ENCODE results near the gene ARHGEF7. TPM values are rescaled to one million over a fixed set of nuclear protein-coding genes. Genes with fewer than 3 reads are reported as not detected.

The ARHGEF7 gene
- total and polyA plus RNA-seq, 5 donors from 2014 or later: 7.1 to 84.9 (median 9.8) TPM

- H3K9me3 Mint-ChIP-seq: peaks cover 0 to 5% (median 0%) of the 10 kb centered on the region in 7 donors
- Histone ChIP-seq H3K27ac (ENCODE audit: insufficient read depth, low read length, poor library complexity, severe bottlenecking) (no peak overlapping the region), H3K27me3 (ENCODE audit: control insufficient read depth, insufficient read depth, low read length) (peaks cover 32% of the 10 kb centered on the region), H3K4me1 (ENCODE audit: control insufficient read depth, insufficient read depth, low read length, poor library complexity, severe bottlenecking) (peaks cover 5% of the 10 kb centered on the region), H3K9me3 (ENCODE audit: control insufficient read depth in 2 of 2, low read length in 2 of 2) (no peaks in the 10 kb centered on the region), H3K36me3 (ENCODE audit: control insufficient read depth, insufficient read depth, low read length) (no peaks in the 10 kb centered on the region), H3K4me3 (ENCODE audit: low read depth, low read length) (no peak overlapping the region)
- H3K4me1 Mint-ChIP-seq: peaks cover under 1 to 10% (median 5%) of the 10 kb centered on the region in 4 donors
- H3K4me3 Mint-ChIP-seq: no peak overlapping the region
- H3K36me3 Mint-ChIP-seq: no peaks in the 10 kb centered on the region
- no peak for ATAC-seq (ENCODE audit: low read depth in 2 of 2)
- no peak for DNase-seq
- peaks cover 61% of the 10 kb centered on the region for H3K27me3 Mint-ChIP-seq
- H3K27ac Mint-ChIP-seq: no peak overlapping the region
These were observed 4.9 kb downstream of the ARHGEF7 start for GRCh38 chr13:111119966-111120365.

- H3K27me3 Mint-ChIP-seq: peaks cover 66% of the 10 kb centered on the region
- ATAC-seq (ENCODE audit: low read depth in 2 of 2) (no peak), DNase-seq (no peak)
- peaks cover 0 to 5% (median 0%) of the 10 kb centered on the region in 7 donors for H3K9me3 Mint-ChIP-seq
- Histone ChIP-seq H3K4me1 (ENCODE audit: control insufficient read depth, insufficient read depth, low read length, poor library complexity, severe bottlenecking) (peaks cover 5% of the 10 kb centered on the region), H3K4me3 (ENCODE audit: low read depth, low read length) (no peak overlapping the region), H3K9me3 (ENCODE audit: control insufficient read depth in 2 of 2, low read length in 2 of 2) (no peaks in the 10 kb centered on the region), H3K36me3 (ENCODE audit: control insufficient read depth, insufficient read depth, low read length) (no peaks in the 10 kb centered on the region), H3K27me3 (ENCODE audit: control insufficient read depth, insufficient read depth, low read length) (peaks cover 34% of the 10 kb centered on the region), H3K27ac (ENCODE audit: insufficient read depth, low read length, poor library complexity, severe bottlenecking) (no peak overlapping the region)
- peaks cover 3 to 10% (median 5%) of the 10 kb centered on the region in 4 donors for H3K4me1 Mint-ChIP-seq
- H3K4me3 Mint-ChIP-seq: no peak overlapping the region
- H3K27ac Mint-ChIP-seq: no peak overlapping the region
- no peaks in the 10 kb centered on the region for H3K36me3 Mint-ChIP-seq
These were observed 5.3 kb downstream of the ARHGEF7 start for GRCh38 chr13:111120422-111120821.

- ATAC-seq (ENCODE audit: low read depth in 2 of 2): no peak
- DNase-seq: no peak
- no peak overlapping the region for H3K27ac ChIP-seq (ENCODE audit: insufficient read depth, low read length, poor library complexity, severe bottlenecking)
- Mint-ChIP-seq H3K4me1 (peaks cover 3 to 9% (median 4%) of the 10 kb centered on the region in 4 donors), H3K9me3 (peaks cover 0 to 5% (median 0%) of the 10 kb centered on the region in 7 donors), H3K36me3 (no peaks in the 10 kb centered on the region), H3K27me3 (peaks cover 66% of the 10 kb centered on the region), H3K4me3 (no peak overlapping the region), H3K27ac (no peak overlapping the region)
- no peak overlapping the region for H3K4me3 ChIP-seq (ENCODE audit: low read depth, low read length)
- no peaks in the 10 kb centered on the region for H3K36me3 ChIP-seq (ENCODE audit: control insufficient read depth, insufficient read depth, low read length)
- H3K9me3 ChIP-seq (ENCODE audit: control insufficient read depth in 2 of 2, low read length in 2 of 2): no peaks in the 10 kb centered on the region
- peaks cover 4% of the 10 kb centered on the region for H3K4me1 ChIP-seq (ENCODE audit: control insufficient read depth, insufficient read depth, low read length, poor library complexity, severe bottlenecking)
- H3K27me3 ChIP-seq (ENCODE audit: control insufficient read depth, insufficient read depth, low read length): peaks cover 35% of the 10 kb centered on the region
These were observed 5.8 kb downstream of the ARHGEF7 start for GRCh38 chr13:111120913-111121312.

GRCh38 chr13:111121506-111121905, 6.4 kb downstream of the ARHGEF7 start:
- peaks cover 61% of the 10 kb centered on the region for H3K27me3 Mint-ChIP-seq
- no peaks in the 10 kb centered on the region for H3K36me3 ChIP-seq (ENCODE audit: control insufficient read depth, insufficient read depth, low read length)
- ATAC-seq (ENCODE audit: low read depth in 2 of 2) (no peak), DNase-seq (no peak)
- H3K4me1 Mint-ChIP-seq: peaks cover 0 to 3% (median 1%) of the 10 kb centered on the region in 4 donors
- H3K27ac Mint-ChIP-seq: no peak overlapping the region
- H3K9me3 Mint-ChIP-seq: peaks cover 0 to 3% (median 0%) of the 10 kb centered on the region in 7 donors
- H3K27ac ChIP-seq (ENCODE audit: insufficient read depth, low read length, poor library complexity, severe bottlenecking): no peak overlapping the region
- no peaks in the 10 kb centered on the region for H3K4me1 ChIP-seq (ENCODE audit: control insufficient read depth, insufficient read depth, low read length, poor library complexity, severe bottlenecking)
- peaks cover 32% of the 10 kb centered on the region for H3K27me3 ChIP-seq (ENCODE audit: control insufficient read depth, insufficient read depth, low read length)
- H3K4me3 ChIP-seq (ENCODE audit: low read depth, low read length): no peak overlapping the region
- H3K9me3 ChIP-seq (ENCODE audit: control insufficient read depth in 2 of 2, low read length in 2 of 2): no peaks in the 10 kb centered on the region
- no peaks in the 10 kb centered on the region for H3K36me3 Mint-ChIP-seq
- no peak overlapping the region for H3K4me3 Mint-ChIP-seq

- peaks cover 27% of the 10 kb centered on the region for H3K27me3 ChIP-seq (ENCODE audit: control insufficient read depth, insufficient read depth, low read length)
- H3K27ac ChIP-seq (ENCODE audit: insufficient read depth, low read length, poor library complexity, severe bottlenecking): no peak overlapping the region
- H3K4me1 Mint-ChIP-seq: peaks cover 0 to 3% (median 1%) of the 10 kb centered on the region in 4 donors
- peaks cover 0 to 3% (median 0%) of the 10 kb centered on the region in 7 donors for H3K9me3 Mint-ChIP-seq
- peaks cover 61% of the 10 kb centered on the region for H3K27me3 Mint-ChIP-seq
- ATAC-seq (ENCODE audit: low read depth in 2 of 2) (no peak), DNase-seq (no peak)
- H3K4me1 ChIP-seq (ENCODE audit: control insufficient read depth, insufficient read depth, low read length, poor library complexity, severe bottlenecking): no peaks in the 10 kb centered on the region
- no peak overlapping the region for H3K4me3 ChIP-seq (ENCODE audit: low read depth, low read length)
- H3K36me3 ChIP-seq (ENCODE audit: control insufficient read depth, insufficient read depth, low read length): no peaks in the 10 kb centered on the region
- no peaks in the 10 kb centered on the region for H3K9me3 ChIP-seq (ENCODE audit: control insufficient read depth in 2 of 2, low read length in 2 of 2)
- H3K36me3 Mint-ChIP-seq: no peaks in the 10 kb centered on the region
- H3K4me3 Mint-ChIP-seq: no peak overlapping the region
- no peak overlapping the region for H3K27ac Mint-ChIP-seq
These were observed 6.9 kb downstream of the ARHGEF7 start for GRCh38 chr13:111122056-111122455.

GRCh38 chr13:111122631-111123030, 7.5 kb downstream of the ARHGEF7 start:
- H3K36me3 Mint-ChIP-seq: no peaks in the 10 kb centered on the region
- no peak overlapping the region for H3K27ac ChIP-seq (ENCODE audit: insufficient read depth, low read length, poor library complexity, severe bottlenecking)
- H3K4me1 ChIP-seq (ENCODE audit: control insufficient read depth, insufficient read depth, low read length, poor library complexity, severe bottlenecking): no peaks in the 10 kb centered on the region
- no peaks in the 10 kb centered on the region for H3K9me3 ChIP-seq (ENCODE audit: control insufficient read depth in 2 of 2, low read length in 2 of 2)
- H3K4me3 ChIP-seq (ENCODE audit: low read depth, low read length): no peak overlapping the region
- H3K36me3 ChIP-seq (ENCODE audit: control insufficient read depth, insufficient read depth, low read length): no peaks in the 10 kb centered on the region
- ATAC-seq (ENCODE audit: low read depth in 2 of 2) (no peak), DNase-seq (no peak)
- peaks cover 0 to 3% (median under 1%) of the 10 kb centered on the region in 4 donors for H3K4me1 Mint-ChIP-seq
- no peak overlapping the region for H3K27ac Mint-ChIP-seq
- H3K27me3 ChIP-seq (ENCODE audit: control insufficient read depth, insufficient read depth, low read length): peaks cover 22% of the 10 kb centered on the region
- peaks cover 56% of the 10 kb centered on the region for H3K27me3 Mint-ChIP-seq
- H3K4me3 Mint-ChIP-seq: no peak overlapping the region
- peaks cover 0 to 3% (median 0%) of the 10 kb centered on the region in 7 donors for H3K9me3 Mint-ChIP-seq

GRCh38 chr13:111123221-111123620, 8.1 kb downstream of the ARHGEF7 start:
- no peaks in the 10 kb centered on the region for H3K36me3 ChIP-seq (ENCODE audit: control insufficient read depth, insufficient read depth, low read length)
- no peak for DNase-seq
- H3K4me3 ChIP-seq (ENCODE audit: low read depth, low read length): no peak overlapping the region
- no peak overlapping the region for H3K27ac Mint-ChIP-seq
- peaks cover 0 to 3% (median 0%) of the 10 kb centered on the region in 4 donors for H3K4me1 Mint-ChIP-seq
- no peaks in the 10 kb centered on the region for H3K36me3 Mint-ChIP-seq
- no peak for ATAC-seq (ENCODE audit: low read depth in 2 of 2)
- peaks cover 18% of the 10 kb centered on the region for H3K27me3 ChIP-seq (ENCODE audit: control insufficient read depth, insufficient read depth, low read length)
- peaks cover 0 to 3% (median 0%) of the 10 kb centered on the region in 7 donors for H3K9me3 Mint-ChIP-seq
- H3K27ac ChIP-seq (ENCODE audit: insufficient read depth, low read length, poor library complexity, severe bottlenecking): no peak overlapping the region
- H3K4me3 Mint-ChIP-seq: no peak overlapping the region
- no peaks in the 10 kb centered on the region for H3K9me3 ChIP-seq (ENCODE audit: control insufficient read depth in 2 of 2, low read length in 2 of 2)
- no peaks in the 10 kb centered on the region for H3K4me1 ChIP-seq (ENCODE audit: control insufficient read depth, insufficient read depth, low read length, poor library complexity, severe bottlenecking)
- peaks cover 56% of the 10 kb centered on the region for H3K27me3 Mint-ChIP-seq

- no peak for DNase-seq
- Mint-ChIP-seq H3K4me3 (no peak overlapping the region), H3K36me3 (no peaks in the 10 kb centered on the region), H3K27ac (no peak overlapping the region), H3K4me1 (peaks cover 0 to 3% (median 0%) of the 10 kb centered on the region in 4 donors), H3K27me3 (peaks cover 56% of the 10 kb centered on the region), H3K9me3 (peaks cover 0 to 3% (median 0%) of the 10 kb centered on the region in 7 donors)
- ATAC-seq (ENCODE audit: low read depth in 2 of 2): no peak
- no peak overlapping the region for H3K27ac ChIP-seq (ENCODE audit: insufficient read depth, low read length, poor library complexity, severe bottlenecking)
- H3K4me3 ChIP-seq (ENCODE audit: low read depth, low read length): no peak overlapping the region
- H3K27me3 ChIP-seq (ENCODE audit: control insufficient read depth, insufficient read depth, low read length): peaks cover 16% of the 10 kb centered on the region
- H3K9me3 ChIP-seq (ENCODE audit: control insufficient read depth in 2 of 2, low read length in 2 of 2): no peaks in the 10 kb centered on the region
- no peaks in the 10 kb centered on the region for H3K36me3 ChIP-seq (ENCODE audit: control insufficient read depth, insufficient read depth, low read length)
- no peaks in the 10 kb centered on the region for H3K4me1 ChIP-seq (ENCODE audit: control insufficient read depth, insufficient read depth, low read length, poor library complexity, severe bottlenecking)
These were observed 8.5 kb downstream of the ARHGEF7 start for GRCh38 chr13:111123649-111124048.
